Smooth muscle cell (in vitro differentiated cells): Measurements from ENCODE around the gene SIGLEC5. TPM values are rescaled to one million over a fixed set of nuclear protein-coding genes. Genes with fewer than 3 reads are reported as not detected.

Experiments used
- DNase-seq: peaks from one replicate; lab custom pipeline; 2025; ENCODE audit not compliant: unreplicated experiment; lab: John Stamatoyannopoulos, UW
- H2AFZ ChIP-seq: fragments of 200-600 bp; sonication (generic); 2 replicates; pipeline ENCODE4 v1.6.0; 2016; ENCODE audit warnings: antibody characterized with exemption, low read depth, mild to moderate bottlenecking
- H3F3A ChIP-seq: fragments of 200-600 bp; sonication (generic); 2 replicates; pipeline ENCODE4 v1.6.0; 2017; ENCODE audit warnings: antibody characterized with exemption, low read depth
- H3K27ac ChIP-seq: fragments of 200-600 bp; sonication (generic); 2 replicates; pipeline ENCODE4 v1.5.1; 2016; ENCODE audit warnings: low read depth, mild to moderate bottlenecking
- H3K27me3 ChIP-seq: fragments of 200-600 bp; sonication (generic); 2 replicates; pipeline ENCODE4 v1.6.1; 2016; ENCODE audit warnings: low read depth, mild to moderate bottlenecking
- H3K36me3 ChIP-seq: fragments of 200-600 bp; sonication (generic); 2 replicates; pipeline ENCODE4 v1.5.1; 2016; ENCODE audit warnings: low read depth
- H3K4me1 ChIP-seq: fragments of 200-600 bp; sonication (generic); 2 replicates; pipeline ENCODE4 v1.5.1; 2016; ENCODE audit warnings: low read depth
- H3K4me2 ChIP-seq: fragments of 200-600 bp; sonication (generic); 2 replicates; pipeline ENCODE4 v1.6.0; 2016; ENCODE audit warnings: mild to moderate bottlenecking
- H3K4me3 ChIP-seq: fragments of 200-600 bp; sonication (generic); 2 replicates; pipeline ENCODE4 v1.5.1; 2016; ENCODE audit warnings: mild to moderate bottlenecking
- H3K79me2 ChIP-seq: fragments of 200-600 bp; sonication (generic); 2 replicates; pipeline ENCODE4 v1.6.0; 2016; ENCODE audit warnings: low read depth, mild to moderate bottlenecking
- H3K9ac ChIP-seq: fragments of 200-600 bp; sonication (generic); 2 replicates; pipeline ENCODE4 v1.6.0; 2016; ENCODE audit warnings: low read depth
- H3K9me3 ChIP-seq: fragments of 200-600 bp; sonication (generic); replicated peaks from 2 replicates; pipeline ENCODE4 v1.5.1; 2016; ENCODE audit warnings: low read depth
- H4K20me1 ChIP-seq: fragments of 200-600 bp; sonication (generic); 2 replicates; pipeline ENCODE4 v1.6.0; 2016; ENCODE audit warnings: low read depth
- CTCF ChIP-seq: fragments of 200-600 bp; sonication (generic); IDR thresholded peaks from 2 replicates; pipeline ENCODE4 v1.5.1; 2017; ENCODE audit warnings: borderline replicate concordance, mild to moderate bottlenecking, antibody characterized with exemption; ENCODE audit not compliant: insufficient read depth, poor library complexity, severe bottlenecking
- WGBS: methylation state at CpG from one replicate; pipeline ENCODE4 v1.1.7; 2016; ENCODE audit warnings: low lambda C conversion rate; 5-methylcytosine and 5-hydroxymethylcytosine counted together
- polyA plus RNA-seq: library from polyadenylated mRNA; unstranded; fragments of >200 nt; fragmentation: Nextera tagmentation; extraction: Ambion mirVana; gene quantifications from 2 replicates; pipeline ENCODE4 v1.2.1, GENCODE V29; 2016
- total RNA-seq: library from RNA; depleted of rRNA; stranded (reverse); fragments of >200 nt; gene quantifications from 2 replicates; pipeline ENCODE4 v1.2.3, GENCODE V29; 2014

SIGLEC5 gene
- total and polyA plus RNA-seq, 2 experiments from 2014 or later: not detected

GRCh38 chr19:51594774-51595109 is 35.5 kb downstream of the SIGLEC5 start:
- Histone ChIP-seq H3K4me3 (peak overlapping the region; percentile 60), H3K79me2 (no peaks in the 10 kb centered on the region), H3K36me3 (no peaks in the 10 kb centered on the region), H3K27me3 (no peaks in the 10 kb centered on the region), H3K4me1 (no peaks in the 10 kb centered on the region), H2AFZ (peak overlapping the region; percentile 83), H3K4me2 (peak overlapping the region; percentile 78), H3K27ac (no peak overlapping the region), H4K20me1 (no peaks in the 10 kb centered on the region), H3K9me3 (no peaks in the 10 kb centered on the region), H3F3A (no peaks in the 10 kb centered on the region), H3K9ac (no peak overlapping the region)
- DNase-seq: no peak
- 45% methylated on average over 6 of the region's 6 CpGs for WGBS
- no peak for TF ChIP-seq CTCF

GRCh38 chr19:51593969-51594773 is 36.0 kb downstream of the SIGLEC5 start:
- Histone ChIP-seq H3K36me3 (no peaks in the 10 kb centered on the region), H2AFZ (peak overlapping the region; percentile 83), H3K4me2 (peak overlapping the region; percentile 78), H3K79me2 (no peaks in the 10 kb centered on the region), H3K9ac (no peak overlapping the region), H3K4me3 (peak overlapping the region; percentile 60), H3K27ac (no peak overlapping the region), H4K20me1 (no peaks in the 10 kb centered on the region), H3F3A (no peaks in the 10 kb centered on the region), H3K9me3 (no peaks in the 10 kb centered on the region), H3K27me3 (no peaks in the 10 kb centered on the region), H3K4me1 (no peaks in the 10 kb centered on the region)
- WGBS: 42% methylated on average over 61 of the region's 61 CpGs
- peak; percentile 55 for DNase-seq
- no peak for TF ChIP-seq CTCF

- H3K27ac ChIP-seq: no peak overlapping the region
- no peaks in the 10 kb centered on the region for H3K36me3 ChIP-seq
- no peaks in the 10 kb centered on the region for H3K27me3 ChIP-seq
- no peaks in the 10 kb centered on the region for H3F3A ChIP-seq
- no peaks in the 10 kb centered on the region for H3K9me3 ChIP-seq
- H2AFZ ChIP-seq: peak overlapping the region; percentile 3
- H3K4me2 ChIP-seq: peak overlapping the region; percentile 78
- 53% methylated on average over 10 of the region's 10 CpGs for WGBS
- no peaks in the 10 kb centered on the region for H3K79me2 ChIP-seq
- DNase-seq: no peak
- H3K9ac ChIP-seq: no peak overlapping the region
- H3K4me3 ChIP-seq: peak overlapping the region; percentile 60
- no peaks in the 10 kb centered on the region for H4K20me1 ChIP-seq
- no peak for TF ChIP-seq CTCF
- H3K4me1 ChIP-seq: no peaks in the 10 kb centered on the region
These were observed 36.9 kb downstream of the SIGLEC5 start for GRCh38 chr19:51593138-51593890.
